Glomerular visceral epithelial cell (primary cell): ENCODE data around the gene PERM1.
"Not testable (repeated sequence)": the region's sequence is repeated elsewhere in the genome, so short reads cannot be mapped to it uniquely, and the experiment has no call there.

Experiments
- DNase-seq: peaks from one replicate; pipeline ENCODE4 v3.0.0-alpha.2; 2016; ENCODE audit errors: extremely low spot score

PERM1 gene

DNA sequence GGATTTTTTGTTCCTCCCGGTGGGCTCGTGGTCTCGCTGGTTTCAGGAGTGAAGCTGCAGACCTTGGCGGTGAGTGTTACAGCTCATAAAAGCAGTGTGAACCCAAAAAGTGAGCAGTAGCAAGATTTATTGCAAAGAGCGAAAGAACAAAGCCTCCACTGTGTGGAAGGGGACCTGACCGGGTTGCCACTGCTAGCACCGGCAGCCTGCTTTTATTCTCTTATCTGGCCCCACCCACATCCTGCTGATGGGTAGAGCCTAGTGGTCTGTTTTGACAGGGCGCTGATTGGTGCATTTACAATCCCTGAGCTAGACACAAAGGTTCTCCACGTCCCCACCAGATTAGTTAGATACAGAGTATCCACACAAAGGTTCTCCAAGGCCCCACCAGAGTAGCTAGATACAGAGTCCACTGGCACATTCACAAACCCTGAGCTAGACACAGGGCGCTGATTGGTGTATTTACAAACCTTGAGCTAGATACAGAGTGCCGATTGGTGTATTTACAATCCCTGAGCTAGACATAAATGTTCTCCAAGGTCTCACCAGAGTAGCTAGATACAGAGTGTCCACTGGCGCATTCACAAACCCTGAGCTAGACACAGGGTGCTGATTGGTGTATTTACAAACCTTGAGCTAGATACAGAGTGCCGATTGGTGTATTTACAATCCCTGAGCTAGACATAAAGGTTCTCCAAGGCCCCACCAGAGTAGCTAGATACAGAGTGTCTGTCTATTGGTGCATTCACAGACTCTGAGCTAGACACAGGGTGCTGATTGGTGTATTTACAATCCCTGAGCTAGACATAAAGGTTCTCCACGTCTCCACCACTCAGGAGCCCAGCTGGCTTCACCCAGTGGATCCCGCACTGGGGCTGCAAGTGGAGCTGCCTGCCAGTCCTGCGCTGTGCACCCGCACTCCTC is 35.8 kb upstream of the PERM1 start:
- DNase-seq: not testable (repeated sequence)

DNA sequence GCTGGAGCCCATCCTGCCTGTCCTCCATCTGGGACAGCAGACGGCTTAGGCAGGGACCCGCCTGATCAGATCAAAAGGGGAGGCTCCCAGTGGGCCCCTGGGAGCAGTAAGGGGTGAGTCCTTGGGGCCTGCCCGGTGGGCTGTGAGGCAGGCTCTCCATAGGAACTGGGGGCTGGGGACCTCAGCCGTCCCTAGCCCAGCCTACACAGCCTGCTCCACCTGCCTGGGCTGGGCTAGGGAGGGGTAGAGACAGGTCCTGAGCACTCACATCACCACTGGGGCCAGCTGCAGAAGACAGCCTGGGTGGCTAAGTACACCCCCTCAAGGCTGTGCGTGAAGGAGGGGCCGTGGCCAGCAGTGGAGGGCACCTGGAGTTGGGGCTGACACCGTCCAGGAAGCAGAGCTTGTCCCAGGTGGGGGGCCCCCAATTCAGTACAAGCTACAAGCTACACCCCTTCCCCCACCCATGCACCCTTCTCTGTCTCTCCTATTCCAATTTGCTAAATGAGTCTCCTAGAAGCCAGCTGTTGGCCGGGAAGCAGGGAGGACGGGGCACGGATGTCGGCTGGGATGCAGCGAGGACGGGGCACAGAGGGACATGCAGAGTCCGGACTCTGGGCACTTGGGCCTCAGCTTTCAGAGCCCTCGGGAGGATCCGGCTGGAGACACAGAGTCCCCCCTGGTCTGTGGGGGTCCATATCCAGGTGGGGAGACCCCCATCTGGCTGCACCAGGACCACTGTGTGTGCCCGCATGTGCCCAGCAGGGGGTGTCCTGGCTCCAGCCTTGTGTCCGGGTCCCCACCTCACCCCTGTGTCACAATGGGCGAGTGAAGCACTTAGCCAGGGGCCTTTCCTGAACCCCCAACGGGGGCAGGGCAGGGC is 33.1 kb upstream of the PERM1 start:
- no peak for DNase-seq

DNA sequence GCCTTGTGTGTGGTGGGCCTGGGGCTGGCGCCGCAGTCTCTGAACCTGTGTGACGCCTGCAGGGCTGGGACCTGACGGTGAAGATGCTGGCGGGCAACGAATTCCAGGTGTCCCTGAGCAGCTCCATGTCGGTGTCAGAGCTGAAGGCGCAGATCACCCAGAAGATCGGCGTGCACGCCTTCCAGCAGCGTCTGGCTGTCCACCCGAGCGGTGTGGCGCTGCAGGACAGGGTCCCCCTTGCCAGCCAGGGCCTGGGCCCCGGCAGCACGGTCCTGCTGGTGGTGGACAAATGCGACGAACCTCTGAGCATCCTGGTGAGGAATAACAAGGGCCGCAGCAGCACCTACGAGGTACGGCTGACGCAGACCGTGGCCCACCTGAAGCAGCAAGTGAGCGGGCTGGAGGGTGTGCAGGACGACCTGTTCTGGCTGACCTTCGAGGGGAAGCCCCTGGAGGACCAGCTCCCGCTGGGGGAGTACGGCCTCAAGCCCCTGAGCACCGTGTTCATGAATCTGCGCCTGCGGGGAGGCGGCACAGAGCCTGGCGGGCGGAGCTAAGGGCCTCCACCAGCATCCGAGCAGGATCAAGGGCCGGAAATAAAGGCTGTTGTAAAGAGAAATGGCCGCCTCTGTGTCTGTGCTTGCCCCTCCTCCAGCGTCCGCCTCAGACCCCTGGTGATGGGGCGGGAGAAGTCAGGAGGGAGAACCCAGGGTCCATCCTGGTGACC is 32.2 kb upstream of the PERM1 start:
- no peak for DNase-seq

GRCh38 chr1:1013105-1013921 is 31.4 kb upstream of the PERM1 start, which contains the start of gene ISG15:
TSS of gene ISG15 (plus strand) at chr1:1013497. CDS start at chr1:1013574, 77 bp downstream.
- DNase-seq: peak; percentile 89

DNA sequence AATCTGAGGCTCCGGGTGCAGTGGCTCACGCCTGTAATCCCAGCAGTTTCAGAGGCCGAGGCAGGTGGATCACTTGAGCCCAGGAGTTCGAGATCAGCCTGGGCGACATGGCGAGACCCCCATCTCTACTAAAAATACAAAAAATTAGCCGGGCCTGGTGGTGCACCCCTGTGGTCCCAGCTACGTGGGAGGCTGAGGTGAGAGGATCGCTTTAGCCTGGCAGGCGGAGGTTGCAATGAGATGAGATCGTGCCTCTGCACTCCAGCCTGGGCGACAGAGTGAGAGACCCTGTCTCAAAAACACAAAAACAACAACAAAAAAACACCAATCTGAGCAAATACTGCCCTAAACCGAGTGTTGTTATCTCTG is 30.8 kb upstream of the PERM1 start:
- not testable (repeated sequence) for DNase-seq

DNA sequence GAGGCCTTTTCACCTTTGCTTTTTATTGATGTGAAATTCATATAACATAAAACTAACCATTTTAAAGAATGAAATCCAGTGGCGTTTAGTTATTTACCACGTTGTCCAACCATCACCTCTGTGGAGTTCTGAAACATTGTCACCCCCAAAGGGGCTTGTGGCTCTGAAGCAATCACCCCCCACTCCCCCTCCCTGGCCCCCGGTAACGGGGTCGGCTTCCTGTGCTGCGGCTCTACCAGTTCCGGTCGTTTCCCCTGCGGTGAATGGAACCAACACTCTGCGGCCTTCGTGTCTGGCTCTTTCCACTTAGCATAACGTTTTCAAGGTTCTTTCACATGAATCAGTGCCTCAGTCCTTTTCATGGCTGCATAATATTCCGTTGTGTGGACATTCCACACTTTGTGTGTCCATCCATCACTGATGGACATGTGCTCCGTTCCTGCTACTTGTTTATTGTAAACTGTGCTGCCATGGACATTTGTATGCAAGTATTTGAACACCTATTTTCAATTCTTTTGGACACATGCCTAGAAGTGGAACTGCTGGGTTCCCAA is 29.6 kb upstream of the PERM1 start:
- DNase-seq: no peak

- DNase-seq: not testable (repeated sequence)
These were observed 28.2 kb upstream of the PERM1 start for GRCh38 chr1:1010131-1010530.

GRCh38 chr1:1006305-1007159 is 24.6 kb upstream of the PERM1 start:
- no peak for DNase-seq

DNA sequence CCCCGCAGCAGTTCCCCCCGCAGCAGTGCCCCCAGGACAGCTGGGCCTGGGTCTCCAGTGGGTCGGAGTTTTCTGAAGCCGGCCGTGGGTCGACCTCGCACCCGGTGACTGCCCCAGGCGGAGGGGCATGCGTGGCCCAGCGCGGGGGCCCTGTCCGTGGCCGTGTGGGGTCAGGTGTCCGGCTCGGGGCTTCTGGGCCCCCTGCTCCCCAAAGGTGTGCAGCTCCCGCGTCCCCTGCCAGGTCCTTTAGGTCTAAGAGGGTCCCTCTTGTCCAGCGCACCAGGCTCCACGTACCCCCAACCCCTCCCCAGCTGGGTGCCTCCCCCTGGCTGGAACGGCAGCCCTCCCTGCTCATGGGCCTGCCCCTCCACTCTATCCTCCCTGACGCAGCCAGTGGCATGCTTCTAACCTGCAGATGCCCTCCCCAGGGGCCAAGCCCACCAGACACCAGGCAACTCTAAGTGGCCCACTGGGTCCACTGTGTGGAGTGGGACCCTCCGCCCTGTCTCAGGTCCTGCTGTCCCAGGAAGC is 23.9 kb upstream of the PERM1 start:
- DNase-seq: no peak

DNA sequence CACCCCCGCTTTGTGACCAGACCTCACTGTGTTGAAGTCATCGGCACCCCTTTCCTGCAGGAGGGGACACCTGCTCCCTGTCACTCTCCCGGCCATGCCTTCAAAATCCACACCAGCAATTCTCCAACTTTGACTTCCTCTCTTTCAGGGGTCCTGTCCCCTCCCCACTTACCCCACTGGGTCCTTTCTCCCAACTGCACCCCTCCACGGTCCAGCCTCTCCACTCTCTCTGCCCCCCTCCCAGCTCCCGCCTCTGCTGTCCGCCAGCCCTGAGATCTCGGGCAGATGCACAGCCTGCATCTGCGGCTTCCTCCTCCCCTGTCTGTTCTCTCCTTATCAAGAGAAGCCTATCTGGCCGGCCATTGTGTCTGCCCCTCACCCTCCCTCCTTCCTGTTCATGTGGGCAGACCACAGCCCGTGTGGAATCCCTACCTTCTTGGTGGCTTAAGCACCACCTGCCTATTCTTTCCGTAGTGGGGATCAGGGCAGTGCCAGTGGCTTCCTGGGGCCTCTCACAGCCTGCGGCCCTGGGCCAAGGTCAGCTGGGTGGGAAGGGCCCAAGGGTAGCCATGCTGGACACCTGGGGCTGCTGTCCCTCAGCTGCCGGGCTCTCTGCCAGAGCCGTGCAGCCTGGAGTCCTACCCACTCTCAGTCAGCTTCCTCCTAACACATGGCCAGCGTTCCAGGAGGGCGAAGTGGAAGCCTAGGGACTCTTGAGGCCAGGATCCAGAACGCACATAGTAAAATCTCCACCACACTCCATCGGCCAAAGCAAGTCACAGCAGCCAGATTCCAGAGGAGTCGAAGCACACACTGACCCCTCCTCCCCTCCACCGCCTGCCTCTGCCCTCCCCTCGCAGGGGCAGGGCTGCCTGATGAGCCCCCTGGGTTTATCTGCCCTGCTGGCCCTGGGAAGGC is 23.1 kb upstream of the PERM1 start:
- peak; percentile 88 for DNase-seq

DNA sequence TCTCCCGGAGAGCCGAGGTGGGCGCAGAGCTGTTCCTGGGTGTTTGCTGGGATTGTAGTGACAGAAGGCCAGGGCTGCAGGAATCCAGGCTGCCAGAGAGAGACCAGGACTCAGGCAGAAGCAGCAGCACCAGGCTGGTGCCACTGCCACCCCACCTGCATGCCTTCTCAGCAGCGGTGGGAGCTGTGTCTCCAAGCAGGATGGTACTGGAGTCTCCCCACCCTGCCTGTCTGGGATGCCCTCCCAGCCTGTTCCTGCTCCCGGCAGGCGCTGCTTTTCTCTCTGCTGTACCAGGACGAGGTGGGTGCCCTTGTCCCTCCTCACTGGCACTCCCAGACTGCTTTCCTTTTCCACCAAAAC is 22.5 kb upstream of the PERM1 start:
- DNase-seq: no peak

- no peak for DNase-seq
These were observed 21.9 kb upstream of the PERM1 start for GRCh38 chr1:1003618-1004419.

- DNase-seq: no peak
These were observed 19.3 kb upstream of the PERM1 start for GRCh38 chr1:1001057-1001783.

DNA sequence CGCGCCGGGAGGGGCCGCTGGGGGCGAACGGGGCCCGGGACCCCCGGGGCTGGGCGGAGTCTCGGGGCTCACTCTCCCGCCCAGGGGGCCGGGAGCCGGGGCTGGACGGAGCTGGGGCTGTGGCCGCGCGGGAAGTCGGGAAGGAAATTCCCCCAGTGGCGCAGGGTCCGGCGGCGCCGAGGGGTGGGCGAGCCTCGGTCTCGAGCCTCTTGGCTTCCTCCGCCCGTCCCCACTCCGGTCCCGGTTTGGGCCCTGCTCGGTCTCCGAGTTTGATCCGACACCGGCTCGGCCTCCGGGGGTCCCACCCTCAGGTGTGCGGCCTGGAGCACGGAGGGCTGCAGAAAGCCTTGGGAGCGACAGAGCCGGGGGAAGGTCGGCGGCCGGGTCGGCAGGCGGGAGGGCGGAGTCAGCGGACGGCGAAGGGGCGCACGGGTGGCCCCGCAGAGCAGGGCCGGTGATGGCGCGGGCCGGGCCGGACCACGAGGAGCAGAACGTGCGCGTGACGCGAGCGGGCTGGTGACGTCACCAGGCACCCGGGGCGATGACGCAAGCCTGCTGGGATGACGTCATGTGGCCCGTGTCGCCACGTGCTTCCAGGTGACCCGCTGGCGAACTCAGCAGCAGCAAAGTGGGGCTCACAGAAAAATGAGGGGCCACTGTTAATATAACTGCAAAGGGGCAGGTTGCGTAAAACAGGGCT is 18.6 kb upstream of the PERM1 start:
- peak; percentile 87 for DNase-seq

DNA sequence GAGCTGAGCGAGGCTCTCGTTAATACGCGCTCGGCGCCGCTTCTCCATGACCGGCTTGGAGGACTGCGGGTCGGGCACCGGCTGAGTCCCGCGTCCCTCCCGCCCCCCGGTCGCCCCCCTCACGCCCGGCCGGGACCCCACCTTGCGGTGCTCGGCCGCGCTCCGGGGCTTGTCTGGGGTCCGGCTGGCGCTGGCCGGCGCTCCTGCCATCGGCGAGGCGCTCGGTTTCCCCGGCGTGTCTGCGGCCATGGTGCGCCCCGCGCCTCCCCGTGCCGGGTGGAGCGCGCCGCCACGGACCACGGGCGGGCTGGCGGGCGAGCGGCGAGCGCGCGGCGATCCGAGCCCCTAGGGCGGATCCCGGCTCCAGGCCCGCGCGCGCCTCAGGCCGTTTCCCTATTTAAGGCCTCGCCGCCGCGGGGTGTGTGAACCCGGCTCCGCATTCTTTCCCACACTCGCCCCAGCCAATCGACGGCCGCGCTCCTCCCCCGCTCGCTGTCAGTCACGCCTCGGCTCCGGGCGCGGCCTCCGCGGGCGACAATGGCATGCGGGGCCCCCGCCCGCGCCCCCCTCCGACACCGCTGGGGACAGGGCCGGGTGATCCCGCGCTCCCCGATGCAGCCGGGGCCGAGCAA is 17.9 kb upstream of the PERM1 start, which contains the start of gene HES4:
Gene HES4, minus strand, starts transcription at position 373 of the 632 bp plus-strand sequence. Its CDS starts 124 bp downstream, at position 249.
- peak; percentile 95 for DNase-seq
